Measurements from ENCODE around the gene MCF2L2.

- TF ChIP-seq CTCF (IDR thresholded peaks at IDR 0.05; ENCODE audit: poor library complexity, severe bottlenecking) (no peak), EZH2 (IDR thresholded peaks at IDR 0.05; ENCODE audit: borderline replicate concordance, insufficient read depth, low read length, poor library complexity, severe bottlenecking) (no peak), REST (IDR thresholded peaks at IDR 0.05; ENCODE audit: borderline replicate concordance) (no peak), POLR2AphosphoS5 (IDR thresholded peaks at IDR 0.05) (no peak), SMC3 (conservative IDR thresholded peaks at IDR 0.05; ENCODE audit: poor library complexity) (no peak), TAF1 (IDR thresholded peaks at IDR 0.05; ENCODE audit: low read depth) (no peak), RAD21 (conservative IDR thresholded peaks at IDR 0.05) (no peak)
Observed at GRCh38 chr3:183208260-183208659, 220.2 kb downstream of the MCF2L2 start.
